ENCODE results near the gene LIN9.
"Not testable (repeated sequence)": the region's sequence is repeated elsewhere in the genome, so short reads cannot be mapped to it uniquely, and the experiment has no call there.

The LIN9 gene

GRCh38 chr1:226209307-226210059, 99.5 kb downstream of the LIN9 start:
- DNase-seq = no peak

GRCh38 chr1:226207048-226207447, 101.9 kb downstream of the LIN9 start:
- DNase-seq = no peak

- no peak for DNase-seq
Measured at GRCh38 chr1:226204198-226204597, 104.8 kb downstream of the LIN9 start.

- DNase-seq = no peak
Measured at GRCh38 chr1:226203655-226204054, 105.3 kb downstream of the LIN9 start.

- DNase-seq = no peak
Measured at GRCh38 chr1:226203240-226203639, 105.7 kb downstream of the LIN9 start.

- DNase-seq = not testable (repeated sequence)
Measured at GRCh38 chr1:226202666-226203065, 106.3 kb downstream of the LIN9 start.

- DNase-seq = no peak
Measured at GRCh38 chr1:226202246-226202645, 106.7 kb downstream of the LIN9 start.

GRCh38 chr1:226201029-226201593, 107.9 kb downstream of the LIN9 start:
- DNase-seq = no peak

- no peak for DNase-seq
Measured at GRCh38 chr1:226199971-226200370, 109.0 kb downstream of the LIN9 start.

GRCh38 chr1:226195144-226195543, 113.8 kb downstream of the LIN9 start:
- no peak for DNase-seq

GRCh38 chr1:226187380-226187779, 121.6 kb downstream of the LIN9 start:
- no peak for DNase-seq

- DNase-seq = no peak
Measured at GRCh38 chr1:226187019-226187322, 122.0 kb downstream of the LIN9 start.

GRCh38 chr1:226186124-226187018, 122.6 kb downstream of the LIN9 start, which contains the start of gene ACBD3:
ACBD3 (minus strand) TSS chr1:226186741; CDS start chr1:226186675, 66 bp downstream.
- DNase-seq = peak; percentile 83

GRCh38 chr1:226185141-226186036, 123.6 kb downstream of the LIN9 start:
- DNase-seq = no peak

- DNase-seq = no peak
Measured at GRCh38 chr1:226181996-226182714, 126.8 kb downstream of the LIN9 start.

Measured in NCI-H446 treated with DMSO at 0.1 percent for 48 hours (cell line).